DND-41 (cell line): ENCODE data around the gene CCDC158.

Experiments
- EZH2 ChIP-seq: IDR thresholded peaks from 3 replicates; pipeline ENCODE4 v1.6.1; 2012; ENCODE audit warnings: borderline replicate concordance, low read depth, mild to moderate bottlenecking, moderate library complexity, low read length, inconsistent platforms; ENCODE audit not compliant: severe bottlenecking
- TF ChIP-seq, protein P1 (sequence below): IDR thresholded peaks from 2 replicates; pipeline ENCODE4 v1.5.1; 2012; ENCODE audit warnings: borderline replicate concordance, low read length, moderate library complexity, mild to moderate bottlenecking; ENCODE audit not compliant: poor library complexity, severe bottlenecking; ENCODE audit errors: extremely low read depth

DNA sequence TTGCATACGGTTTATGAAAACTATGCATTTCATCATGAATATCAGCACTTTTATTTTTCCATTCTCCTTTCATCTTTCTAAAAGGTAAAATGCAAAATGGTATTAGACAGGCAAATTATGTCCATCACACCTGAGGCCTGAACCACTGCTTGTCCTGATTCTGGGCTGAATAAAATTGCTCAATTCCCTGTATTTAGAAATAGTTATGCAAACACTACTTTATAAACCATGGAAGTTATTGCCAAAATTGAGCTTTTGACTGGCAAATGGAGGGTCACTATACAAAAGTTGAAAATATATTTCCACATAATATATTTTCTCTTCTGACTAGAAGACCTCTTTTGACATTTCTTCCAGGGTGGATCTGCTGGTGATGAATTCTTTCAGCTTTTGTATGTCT lies 148.4 kb downstream of the CCDC158 start:
- TF ChIP-seq, protein P1, sequence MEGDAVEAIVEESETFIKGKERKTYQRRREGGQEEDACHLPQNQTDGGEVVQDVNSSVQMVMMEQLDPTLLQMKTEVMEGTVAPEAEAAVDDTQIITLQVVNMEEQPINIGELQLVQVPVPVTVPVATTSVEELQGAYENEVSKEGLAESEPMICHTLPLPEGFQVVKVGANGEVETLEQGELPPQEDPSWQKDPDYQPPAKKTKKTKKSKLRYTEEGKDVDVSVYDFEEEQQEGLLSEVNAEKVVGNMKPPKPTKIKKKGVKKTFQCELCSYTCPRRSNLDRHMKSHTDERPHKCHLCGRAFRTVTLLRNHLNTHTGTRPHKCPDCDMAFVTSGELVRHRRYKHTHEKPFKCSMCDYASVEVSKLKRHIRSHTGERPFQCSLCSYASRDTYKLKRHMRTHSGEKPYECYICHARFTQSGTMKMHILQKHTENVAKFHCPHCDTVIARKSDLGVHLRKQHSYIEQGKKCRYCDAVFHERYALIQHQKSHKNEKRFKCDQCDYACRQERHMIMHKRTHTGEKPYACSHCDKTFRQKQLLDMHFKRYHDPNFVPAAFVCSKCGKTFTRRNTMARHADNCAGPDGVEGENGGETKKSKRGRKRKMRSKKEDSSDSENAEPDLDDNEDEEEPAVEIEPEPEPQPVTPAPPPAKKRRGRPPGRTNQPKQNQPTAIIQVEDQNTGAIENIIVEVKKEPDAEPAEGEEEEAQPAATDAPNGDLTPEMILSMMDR = no peak
- TF ChIP-seq EZH2 = no peak
